H1 (cell line): ENCODE measurements around the gene UBE4A. TPM values are rescaled to one million over a fixed set of nuclear protein-coding genes. Genes with fewer than 3 reads are reported as not detected.

ENCODE experiments used
- CTCF ChIA-PET: fragments of 300-600 bp; sonication (Branson Sonifier 250); formaldehyde crosslinking; loops from one replicate; lab custom pipeline; 2021; ENCODE audit not compliant: partially characterized antibody; lab: Charles Lee
- POLR2A ChIA-PET: fragments of 300-600 bp; sonication (Branson Sonifier 250); formaldehyde crosslinking; loops from one replicate; lab custom pipeline; 2021; ENCODE audit warnings: inconsistent platforms; ENCODE audit not compliant: partially characterized antibody; lab: Charles Lee
- DNase-seq, 2 experiments: peaks; one replicate each; pipeline versions ENCODE4 v3.0.0 to v3.0.0-alpha.2; 2010 to 2022; ENCODE audit warnings: low spot score in 2 of 2, low read depth in 1 of 2, mixed read lengths in 1 of 2
- FAIRE-seq: peaks from 2 replicates; lab custom pipeline; 2011; peaks lifted over from hg19 to GRCh38; lab: Jason Lieb, UNC
- H2AFZ ChIP-seq: 2 replicates; pipeline ENCODE4 v1.8.1; 2012; ENCODE audit warnings: low read length, inconsistent platforms
- H2AK5ac ChIP-seq: 2 replicates; pipeline ENCODE4 v1.6.1; 2013; ENCODE audit warnings: low read depth, low read length
- H2BK120ac ChIP-seq: replicated peaks from 2 replicates; pipeline ENCODE3; 2013; ENCODE audit warnings: low read depth, low read length, inconsistent platforms
- H2BK12ac ChIP-seq: 2 replicates; pipeline ENCODE4 v1.6.1; 2013; ENCODE audit warnings: low read depth, low read length
- H2BK15ac ChIP-seq: 2 replicates; pipeline ENCODE4 v1.6.1; 2013; ENCODE audit warnings: low read length
- H2BK20ac ChIP-seq: 2 replicates; pipeline ENCODE4 v1.6.1; 2013; ENCODE audit warnings: low read length
- H2BK5ac ChIP-seq: 2 replicates; pipeline ENCODE4 v1.6.1; 2013; ENCODE audit warnings: low read depth, low read length
- H3K14ac ChIP-seq: 2 replicates; pipeline ENCODE4 v1.6.1; 2013; ENCODE audit warnings: inconsistent platforms; ENCODE audit not compliant: insufficient read length
- H3K18ac ChIP-seq: 2 replicates; pipeline ENCODE4 v1.6.1; 2013; ENCODE audit warnings: low read length; ENCODE audit errors: extremely low read depth
- H3K23ac ChIP-seq: 2 replicates; pipeline ENCODE4 v1.6.1; 2013; ENCODE audit warnings: inconsistent platforms; ENCODE audit not compliant: insufficient read length
- H3K23me2 ChIP-seq: 2 replicates; pipeline ENCODE4 v1.6.1; 2013; ENCODE audit warnings: low read depth, low read length
- H3K27ac ChIP-seq: 2 replicates; pipeline ENCODE4 v1.6.1; 2011; ENCODE audit warnings: low read depth, low read length, inconsistent platforms
- H3K27me3 ChIP-seq, 4 experiments: replicated peaks in 1 of 4; 1 replicate in 1 of 4; 2 replicates in 3 of 4; pipeline versions ENCODE4 v1.6.1 to v1.8.1; 2011 to 2013; ENCODE audit warnings: low read length in 3 of 4, mild to moderate bottlenecking in 3 of 4, inconsistent platforms in 2 of 4, mixed read lengths in 2 of 4, moderate library complexity in 1 of 4; ENCODE audit not compliant: control insufficient read depth in 3 of 4, insufficient read depth in 3 of 4; ENCODE audit errors: extremely low read depth in 1 of 4
- H3K36me3 ChIP-seq, 4 experiments: 2 replicates each; pipeline versions ENCODE4 v1.6.1 to v1.8.1; 2011 to 2013; ENCODE audit warnings: mild to moderate bottlenecking in 4 of 4, low read length in 3 of 4, moderate library complexity in 2 of 4, control low read depth in 1 of 4, inconsistent platforms in 1 of 4; ENCODE audit not compliant: insufficient read depth in 4 of 4, control insufficient read depth in 2 of 4
- H3K4ac ChIP-seq: replicated peaks from 2 replicates; pipeline ENCODE3; 2013; ENCODE audit warnings: low read length, low read depth, mixed read lengths, inconsistent platforms; ENCODE audit not compliant: insufficient read length
- H3K4me1 ChIP-seq, 4 experiments: replicated peaks in 1 of 4; 1 replicate in 1 of 4; 2 replicates in 3 of 4; pipeline versions ENCODE4 v1.6.1 to v1.8.1; 2011 to 2013; ENCODE audit warnings: low read length in 3 of 4, inconsistent platforms in 2 of 4, mixed read lengths in 1 of 4; ENCODE audit not compliant: insufficient read depth in 4 of 4, control insufficient read depth in 3 of 4
- H3K4me2 ChIP-seq, 2 experiments: 2 replicates each; pipeline versions ENCODE4 v1.6.1 to v1.8.1; 2011 to 2013; ENCODE audit warnings: low read depth in 2 of 2, low read length in 2 of 2, control low read depth in 1 of 2, inconsistent platforms in 1 of 2, mild to moderate bottlenecking in 1 of 2; ENCODE audit not compliant: insufficient read depth in 1 of 2
- H3K4me3 ChIP-seq, 4 experiments: fragments of 200-600, 300-600 bp in 1 of 4; sonication (generic), shearing (Covaris generic), sonication (Bioruptor Twin) in 1 of 4; 2 replicates each; pipeline versions ENCODE4 v1.5.1 to v1.8.1; 2011 to 2016; ENCODE audit warnings: low read length in 4 of 4, low read depth in 3 of 4, control low read depth in 2 of 4, inconsistent platforms in 2 of 4, mild to moderate bottlenecking in 2 of 4, mixed read lengths in 1 of 4, moderate library complexity in 1 of 4; ENCODE audit not compliant: insufficient read depth in 2 of 4; ENCODE audit errors: extremely low read depth in 1 of 4
- H3K56ac ChIP-seq: replicated peaks from 2 replicates; pipeline ENCODE3; 2013; ENCODE audit warnings: low read depth, mild to moderate bottlenecking, mixed read lengths, low read length, inconsistent platforms; ENCODE audit not compliant: insufficient read length
- H3K79me1 ChIP-seq: 2 replicates; pipeline ENCODE4 v1.6.1; 2013; ENCODE audit warnings: low read depth, low read length, control low read depth
- H3K79me2 ChIP-seq, 2 experiments: 2 replicates each; pipeline versions ENCODE4 v1.6.1 to v1.8.1; 2012 to 2013; ENCODE audit warnings: low read length in 2 of 2, mild to moderate bottlenecking in 2 of 2, inconsistent platforms in 1 of 2; ENCODE audit not compliant: insufficient read depth in 2 of 2, control insufficient read depth in 1 of 2
- H3K9ac ChIP-seq, 4 experiments: replicated peaks in 1 of 4; 1 replicate in 1 of 4; 2 replicates in 3 of 4; pipeline versions ENCODE4 v1.6.1 to v1.8.1; 2011 to 2013; ENCODE audit warnings: low read depth in 3 of 4, low read length in 3 of 4, control low read depth in 2 of 4, mild to moderate bottlenecking in 2 of 4, moderate library complexity in 2 of 4, inconsistent platforms in 1 of 4; ENCODE audit errors: extremely low read depth in 1 of 4
- H3K9me3 ChIP-seq, 2 experiments: 2 replicates each; pipeline versions ENCODE4 v1.6.1 to v1.8.1; 2012 to 2013; ENCODE audit warnings: mild to moderate bottlenecking in 2 of 2, moderate library complexity in 2 of 2, control low read depth in 1 of 2, inconsistent platforms in 1 of 2, low read depth in 1 of 2, low read length in 1 of 2, mixed read lengths in 1 of 2; ENCODE audit not compliant: insufficient read depth in 2 of 2
- H4K20me1 ChIP-seq, 2 experiments: replicated peaks in 1 of 2; 2 replicates each; pipeline versions ENCODE3 to v1.8.1; 2011 to 2013; ENCODE audit warnings: inconsistent platforms in 2 of 2, low read length in 2 of 2, mild to moderate bottlenecking in 1 of 2; ENCODE audit not compliant: insufficient read depth in 2 of 2, control insufficient read depth in 1 of 2
- H4K5ac ChIP-seq: 2 replicates; pipeline ENCODE4 v1.6.1; 2013; ENCODE audit warnings: low read length, low read depth, mixed read lengths, inconsistent platforms; ENCODE audit not compliant: insufficient read length
- H4K8ac ChIP-seq: 2 replicates; pipeline ENCODE4 v1.8.0; 2013; ENCODE audit warnings: mild to moderate bottlenecking, moderate library complexity, low read length, inconsistent platforms; ENCODE audit not compliant: insufficient read depth; ENCODE audit errors: extremely low read depth
- H4K91ac ChIP-seq: replicated peaks from 2 replicates; pipeline ENCODE3; 2013; ENCODE audit warnings: low read length, mixed read lengths, inconsistent platforms; ENCODE audit not compliant: insufficient read length
- EZH2 ChIP-seq: fragments of 200-600 bp; sonication (generic); IDR thresholded peaks from 2 replicates; pipeline ENCODE4 v1.7.1; 2012; ENCODE audit warnings: low read depth, mild to moderate bottlenecking, moderate library complexity, low read length, inconsistent platforms; ENCODE audit not compliant: severe bottlenecking
- PHF8 ChIP-seq: fragments of 200-600 bp; sonication (generic); conservative IDR thresholded peaks from 2 replicates; pipeline ENCODE4 v1.7.1; 2012; ENCODE audit warnings: low read depth, mild to moderate bottlenecking, inconsistent platforms, low read length, moderate library complexity
- SP1 ChIP-seq: IDR thresholded peaks from 2 replicates; pipeline ENCODE4 v1.6.1; 2011; ENCODE audit warnings: low read depth, low read length
- WGBS, 2 experiments: shearing (Covaris generic) in 1 of 2; methylation state at CpG; one replicate each; pipeline versions ENCODE4 v1.1.6 to v1.1.7; 2013 to 2015; ENCODE audit warnings: low lambda C conversion rate in 2 of 2, mixed read lengths in 2 of 2, inconsistent platforms in 1 of 2, low coverage in 1 of 2, missing lambda C conversion rate in 1 of 2; ENCODE audit not compliant: insufficient replicate concordance in 2 of 2, insufficient coverage in 1 of 2, insufficient read length in 1 of 2; ENCODE audit errors: extremely low coverage in 1 of 2, missing lambda C conversion rate in 1 of 2; 5-methylcytosine and 5-hydroxymethylcytosine counted together
- polyA plus RNA-seq, 7 experiments: library from polyadenylated mRNA; depleted of rRNA in 3 of 7; stranded (reverse) in 5 of 7; unstranded in 2 of 7; fragments of >200 nt in 5 of 7; fragments of 200-250 nt in 2 of 7; gene quantifications; 1 replicate in 5 of 7; 2 replicates in 1 of 7; 4 replicates in 1 of 7; pipeline versions ENCODE4 v1.2.1 to v1.2.3, GENCODE V29; 2011 to 2013; ENCODE audit warnings: missing spikeins in 2 of 7, mixed read lengths in 2 of 7
- total RNA-seq: library from RNA; stranded (reverse); fragmentation: NEBNext Ultra II Directional; extraction: Animal tissue kit (Norgen Biotek cat#: 25700); gene quantifications from 2 replicates; pipeline ENCODE4 v1.2.1, GENCODE V29; 2021

Gene UBE4A
- total and polyA plus RNA-seq, 2 of the 8 experiments (the other 6 are each of a cell fraction or from before 2014, with no cell fraction given): 11.3 to 34.5 TPM

- Histone ChIP-seq H3K9me3 (no peaks in the 10 kb centered on the region), H3K27ac (no peak overlapping the region), H3K36me3 (no peaks in the 10 kb centered on the region), H3K4me3 (no peak overlapping the region), H2AK5ac (no peak overlapping the region), H2BK120ac (no peak overlapping the region), H4K91ac (no peak overlapping the region), H3K14ac (no peak overlapping the region), H2BK5ac (no peak overlapping the region), H2BK15ac (no peak overlapping the region), H3K9ac (no peak overlapping the region), H3K56ac (no peak overlapping the region), H4K20me1 (no peaks in the 10 kb centered on the region), H3K18ac (no peak overlapping the region), H3K79me1 (no peaks in the 10 kb centered on the region), H2AFZ (no peak overlapping the region), H3K4me1 (peaks cover 0 to 5% (median 2%) of the 10 kb centered on the region in 4 experiments; a peak in 6 of 7 replicates), H2BK20ac (no peak overlapping the region), H3K4me2 (no peak overlapping the region), H3K23ac (no peak overlapping the region), H4K8ac (no peak overlapping the region), H3K79me2 (no peaks in the 10 kb centered on the region), H3K23me2 (peaks cover 5% of the 10 kb centered on the region; the same call in 1 of the 2 replicates), H4K5ac (no peak overlapping the region), H3K4ac (no peak overlapping the region), H3K27me3 (no peaks in the 10 kb centered on the region), H2BK12ac (no peak overlapping the region)
- 94% methylated on average over 3 of the region's 3 CpGs; no CpG with 5 or more reads in 1 of the 2 experiments for WGBS, 2 experiments
- no peak for TF ChIP-seq EZH2
- TF ChIP-seq SP1: no peak
- TF ChIP-seq PHF8: no peak
- DNase-seq (no peak), FAIRE-seq (no peak)
- ChIA-PET CTCF (interaction anchor here (1.4 kb wide), 1 partner anchor 11 kb away, joined by 3 read pairs; no protein-coding TSS in a partner anchor), POLR2A (interaction anchor here (1.6 kb wide), 1 partner anchor 9 kb away, joined by 3 read pairs; no protein-coding TSS in a partner anchor)
Observed at GRCh38 chr11:118310271-118310670, 49.1 kb upstream of the UBE4A start.
